ENCODE measurements around the gene GOSR1.
"Not testable (repeated sequence)": the region's sequence is repeated elsewhere in the genome, so short reads cannot be mapped to it uniquely, and the experiment has no call there.

Gene GOSR1

DNA sequence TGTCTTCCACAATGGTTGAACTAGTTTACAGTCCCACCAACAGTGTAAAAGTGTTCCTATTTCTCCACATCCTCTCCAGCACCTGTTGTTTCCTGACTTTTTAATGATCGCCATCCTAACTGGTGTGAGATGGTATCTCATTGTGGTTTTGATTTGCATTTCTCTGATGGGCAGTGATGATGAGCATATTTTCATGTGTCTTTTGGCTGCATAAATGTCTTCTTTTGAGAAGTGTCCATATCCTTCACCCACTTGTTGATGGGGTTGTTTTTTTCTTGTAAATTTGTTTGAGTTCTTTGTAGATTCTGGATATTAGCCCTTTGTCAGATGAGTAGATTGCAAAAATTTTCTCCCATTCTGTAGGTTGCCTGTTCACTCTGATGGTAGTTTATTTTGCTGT is 84.6 kb downstream of the GOSR1 start:
- not testable (repeated sequence) for DNase-seq (ENCODE audit: low read depth in 2 of 2)

- DNase-seq (ENCODE audit: low read depth in 2 of 2), result not testable (repeated sequence)
Measured at GRCh38 chr17:30563131-30563904, 86.1 kb downstream of the GOSR1 start.

DNA sequence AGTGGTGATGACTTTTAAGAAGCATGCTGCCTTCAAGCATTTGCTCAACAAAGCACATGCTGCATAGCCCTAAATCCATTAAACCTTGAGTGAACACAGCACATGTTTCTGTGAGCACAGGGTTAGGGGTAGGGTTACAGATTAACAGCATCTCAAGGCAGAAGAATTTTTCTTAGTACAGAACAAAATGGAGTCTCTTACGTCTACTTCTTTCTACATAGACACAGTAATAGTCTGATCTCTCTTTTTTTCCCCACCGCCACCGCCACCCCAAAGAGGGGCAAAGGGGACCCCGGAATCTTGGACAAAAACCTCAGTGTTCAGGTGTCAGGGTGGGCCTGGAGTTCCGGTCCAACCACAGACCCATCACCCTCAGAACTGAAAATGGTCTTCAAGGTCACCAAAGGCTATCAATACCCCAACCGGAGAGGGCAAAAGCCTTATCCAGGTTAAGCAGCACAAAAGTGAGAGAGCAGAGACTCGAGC is 86.7 kb downstream of the GOSR1 start:
- not testable (repeated sequence) for DNase-seq (ENCODE audit: low read depth in 2 of 2)

- not testable (repeated sequence) for DNase-seq (ENCODE audit: low read depth in 2 of 2)
Measured at GRCh38 chr17:30564422-30565072, 87.3 kb downstream of the GOSR1 start.

GRCh38 chr17:30565073-30565935 is 88.1 kb downstream of the GOSR1 start:
- DNase-seq (ENCODE audit: low read depth in 2 of 2), result no peak

DNA sequence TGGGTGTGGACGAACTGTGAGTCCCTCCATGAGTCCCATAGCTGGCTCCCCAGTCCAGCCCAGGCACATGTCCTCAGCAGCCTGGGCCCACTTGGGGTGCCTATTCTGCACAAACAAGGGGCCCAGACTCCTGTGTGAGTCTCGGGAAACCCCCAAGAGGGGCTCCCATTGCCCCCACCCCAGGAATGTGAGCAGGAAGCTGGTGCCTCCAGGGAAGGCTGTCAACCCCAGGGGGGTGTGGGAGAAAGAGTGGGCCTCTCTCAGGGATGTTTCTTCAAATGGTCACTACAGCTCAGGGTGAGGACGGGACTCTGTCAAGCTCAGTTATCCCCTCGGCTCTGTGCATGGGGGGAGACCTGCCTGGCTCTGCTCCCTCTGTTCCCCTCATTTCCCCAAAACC is 88.9 kb downstream of the GOSR1 start:
- DNase-seq (ENCODE audit: low read depth in 2 of 2), result not testable (repeated sequence)

DNA sequence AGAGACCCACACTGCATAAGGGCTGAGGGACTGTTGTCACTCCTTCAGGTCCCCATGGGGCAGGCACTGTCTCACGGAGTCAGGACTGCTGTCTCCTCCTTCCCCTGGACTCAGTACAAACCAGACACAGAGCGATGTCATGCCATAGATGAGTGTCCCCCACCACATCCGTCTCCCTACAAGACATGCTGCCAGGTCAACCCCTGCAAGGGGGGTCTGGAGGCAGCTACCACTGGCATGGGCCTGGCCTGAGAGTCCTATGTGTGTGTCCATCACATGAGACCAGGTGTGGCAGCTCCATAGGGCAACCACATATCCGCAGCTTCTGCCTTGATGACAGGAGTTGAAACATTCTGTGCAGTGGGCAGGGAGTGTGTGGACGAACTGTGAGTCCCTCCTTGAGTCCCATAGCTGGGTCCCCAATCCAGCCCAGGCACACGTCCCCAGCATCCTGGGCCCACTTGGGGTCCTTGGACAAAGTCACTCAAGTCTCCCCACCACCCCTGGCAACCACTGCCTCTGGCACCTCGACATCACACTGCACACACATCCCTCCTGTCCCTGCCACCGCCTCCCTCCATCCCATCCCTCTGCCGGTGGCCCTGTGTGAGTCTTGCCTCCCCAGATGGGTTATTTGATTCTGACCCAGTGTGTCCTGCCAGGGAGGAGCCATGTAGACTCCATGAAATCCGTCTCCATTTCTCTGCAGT is 89.5 kb downstream of the GOSR1 start:
- DNase-seq (ENCODE audit: low read depth in 2 of 2), result not testable (repeated sequence)

DNA sequence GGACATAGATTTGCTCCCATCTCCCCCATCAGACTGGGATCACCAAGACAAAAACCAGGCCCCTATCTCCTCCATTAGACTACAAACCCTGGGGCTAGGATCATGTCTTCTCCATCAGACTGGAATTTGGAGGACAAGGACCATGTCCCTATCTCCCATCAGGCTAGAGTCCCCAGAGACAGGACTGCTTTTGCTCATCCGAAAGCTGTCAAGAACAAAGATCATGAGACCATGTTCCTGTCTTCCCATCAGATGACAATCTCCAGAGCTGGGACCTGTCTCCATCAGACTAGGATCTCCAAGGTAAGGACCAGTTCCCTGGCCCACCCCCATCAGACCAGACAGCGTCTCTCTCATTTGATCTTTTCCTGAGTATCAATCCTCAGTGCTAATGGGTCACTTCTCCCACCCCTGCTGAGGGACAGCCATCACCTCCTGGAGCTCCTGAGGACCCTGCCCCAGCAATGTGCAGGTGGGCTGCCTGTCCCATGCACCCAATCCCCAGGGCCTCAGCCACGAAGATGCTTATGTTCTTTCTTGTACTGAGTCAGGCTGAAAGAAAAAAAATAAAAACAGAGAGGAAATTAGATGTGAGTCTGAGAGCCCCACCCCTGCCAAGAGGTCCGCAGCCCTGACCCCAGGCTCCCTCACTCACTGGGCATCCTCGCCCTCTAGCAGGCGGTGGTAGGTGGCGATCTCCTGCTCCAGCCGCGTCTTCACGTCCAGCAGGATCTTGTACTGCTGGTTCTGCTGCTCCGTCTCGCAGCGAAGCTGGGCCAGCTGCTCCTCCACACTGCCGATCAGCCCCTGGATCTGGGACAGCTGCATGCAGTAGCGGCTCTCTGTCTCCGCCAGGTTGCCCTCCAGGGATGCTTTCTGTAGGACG is 90.3 kb downstream of the GOSR1 start:
- no peak for DNase-seq (ENCODE audit: low read depth in 2 of 2)

- no peak for DNase-seq (ENCODE audit: low read depth in 2 of 2)
Measured at GRCh38 chr17:30568117-30568430, 90.9 kb downstream of the GOSR1 start.

- not testable (repeated sequence) for DNase-seq (ENCODE audit: low read depth in 2 of 2)
Measured at GRCh38 chr17:30569531-30570175, 92.4 kb downstream of the GOSR1 start.

GRCh38 chr17:30570191-30570590 is 93.0 kb downstream of the GOSR1 start:
- DNase-seq (ENCODE audit: low read depth in 2 of 2), result no peak

DNA sequence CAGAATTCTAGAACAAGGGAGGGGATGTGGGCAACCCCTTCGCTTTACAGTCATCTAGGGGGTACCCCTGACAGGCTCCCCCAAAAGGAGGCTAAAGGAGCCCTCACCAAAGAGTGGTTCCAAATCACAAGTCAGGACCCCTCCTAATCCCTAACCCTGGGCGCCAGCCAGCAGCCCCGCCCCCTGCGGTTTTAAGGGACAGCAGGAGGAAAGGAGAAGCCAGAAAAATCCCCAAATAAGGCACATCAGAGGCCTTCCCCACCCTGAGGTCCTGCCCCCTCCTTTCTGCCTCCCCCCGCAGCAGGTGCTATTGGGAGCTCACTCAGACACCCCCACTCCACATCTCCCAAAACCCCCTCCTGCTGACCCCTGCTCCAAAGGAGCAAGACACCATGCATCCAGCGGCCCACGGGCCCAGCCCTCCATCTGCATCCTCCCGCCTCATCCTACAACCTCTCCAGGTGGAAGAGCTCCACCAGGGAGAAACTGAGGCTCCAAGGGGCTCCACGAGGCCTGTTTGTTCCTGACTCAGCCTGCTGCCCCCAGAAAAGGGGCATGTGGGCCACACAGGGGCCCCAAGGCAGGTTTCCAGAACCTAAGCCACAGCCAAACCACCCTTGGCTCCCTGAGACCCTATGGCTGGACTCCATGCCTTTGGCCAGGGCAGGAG is 93.5 kb downstream of the GOSR1 start:
- no peak for DNase-seq (ENCODE audit: low read depth in 2 of 2)

DNA sequence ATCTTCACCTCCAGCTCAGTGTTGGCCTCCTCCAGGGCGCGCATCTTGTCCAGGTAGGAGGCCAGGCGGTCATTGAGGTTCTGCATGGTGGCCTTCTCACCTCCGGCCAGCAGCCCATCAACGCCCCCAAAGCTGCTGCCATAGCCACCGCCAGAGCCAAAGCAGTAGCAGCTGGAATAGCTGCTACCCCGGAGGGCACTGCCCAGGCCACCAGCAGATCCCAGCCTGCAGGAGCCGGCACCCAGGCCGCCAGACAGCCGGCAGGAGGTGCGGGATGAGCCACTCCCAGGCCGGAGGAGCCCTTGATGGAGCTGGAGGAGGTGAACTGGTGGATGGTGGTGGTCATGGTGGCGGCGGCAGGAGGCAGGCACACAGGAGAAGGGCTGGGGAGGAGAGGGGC is 94.2 kb downstream of the GOSR1 start:
- DNase-seq (ENCODE audit: low read depth in 2 of 2), result not testable (repeated sequence)

DNA sequence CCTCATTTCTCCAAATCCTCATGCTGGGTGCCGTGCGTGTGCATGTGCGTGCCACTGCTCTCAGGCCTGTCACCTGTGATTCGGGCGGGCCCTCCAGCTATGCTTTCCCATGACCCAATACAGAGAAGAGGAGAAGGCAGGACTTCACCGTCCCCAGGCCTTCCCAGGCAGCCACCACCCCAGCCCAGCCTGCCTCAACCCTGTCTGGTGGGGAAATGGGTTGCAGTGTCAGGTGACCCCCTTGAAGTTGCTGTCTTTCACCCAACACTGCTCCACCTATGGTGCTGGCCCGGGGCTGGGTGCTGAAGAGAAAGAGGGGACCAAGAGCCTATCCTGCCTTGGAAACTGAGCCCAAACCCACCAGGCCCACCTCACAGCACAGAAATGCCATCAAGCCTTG is 94.7 kb downstream of the GOSR1 start:
- DNase-seq (ENCODE audit: low read depth in 2 of 2), result no peak

GRCh38 chr17:30572651-30573554 is 95.7 kb downstream of the GOSR1 start:
- not testable (repeated sequence) for DNase-seq (ENCODE audit: low read depth in 2 of 2)

GRCh38 chr17:30573603-30574175 is 96.5 kb downstream of the GOSR1 start:
- no peak for DNase-seq (ENCODE audit: low read depth in 2 of 2)

GRCh38 chr17:30574309-30574708 is 97.1 kb downstream of the GOSR1 start:
- DNase-seq (ENCODE audit: low read depth in 2 of 2), result not testable (repeated sequence)

- not testable (repeated sequence) for DNase-seq (ENCODE audit: low read depth in 2 of 2)
Measured at GRCh38 chr17:30574806-30575205, 97.6 kb downstream of the GOSR1 start.

Measured in stimulated activated CD4-positive, alpha-beta T cell treated with anti-CD3 and anti-CD28 coated beads, Interleukin-1b, Interleukin-23, amount 100 ng/mL, for 4 hours (primary cell).